Subcutaneous abdominal adipose tissue (tissue), 5 donors: ENCODE measurements around the gene CABP2.

Experiments
- H3K27ac ChIP-seq: one replicate; pipeline ENCODE4 v1.7.0; 2013; ENCODE audit warnings: low read depth, mild to moderate bottlenecking, inconsistent platforms, low read length, moderate library complexity
- H3K27me3 ChIP-seq, 5 donors: one replicate each; pipeline ENCODE4 v1.7.0; 2013; ENCODE audit warnings: low read length in 5 of 5, inconsistent platforms in 1 of 5; ENCODE audit not compliant: control insufficient read depth in 5 of 5, insufficient read depth in 4 of 5
- H3K36me3 ChIP-seq, 5 donors: one replicate each; pipeline ENCODE4 v1.7.0; 2013; ENCODE audit warnings: low read length in 5 of 5; ENCODE audit not compliant: control insufficient read depth in 5 of 5, insufficient read depth in 5 of 5
- H3K4me1 ChIP-seq, 5 donors: one replicate each; pipeline ENCODE4 v1.7.0; 2013; ENCODE audit warnings: low read length in 5 of 5, mild to moderate bottlenecking in 3 of 5, moderate library complexity in 1 of 5; ENCODE audit not compliant: control insufficient read depth in 5 of 5, insufficient read depth in 5 of 5
- H3K4me3 ChIP-seq, 5 donors: one replicate each; pipeline ENCODE4 v1.7.0; 2013; ENCODE audit warnings: low read length in 5 of 5, low read depth in 1 of 5
- H3K9ac ChIP-seq, 5 donors: one replicate each; pipeline ENCODE4 v1.7.0; 2013; ENCODE audit warnings: low read length in 5 of 5, mild to moderate bottlenecking in 4 of 5, moderate library complexity in 3 of 5
- H3K9me3 ChIP-seq, 5 donors: one replicate each; pipeline ENCODE4 v1.7.0; 2013; ENCODE audit warnings: low read length in 5 of 5; ENCODE audit not compliant: control insufficient read depth in 5 of 5
- donor health status: healthy.
- donor health status: healthy.
- donor health status: healthy.
- donor health status: healthy.
- donor health status: healthy.

The CABP2 gene

DNA sequence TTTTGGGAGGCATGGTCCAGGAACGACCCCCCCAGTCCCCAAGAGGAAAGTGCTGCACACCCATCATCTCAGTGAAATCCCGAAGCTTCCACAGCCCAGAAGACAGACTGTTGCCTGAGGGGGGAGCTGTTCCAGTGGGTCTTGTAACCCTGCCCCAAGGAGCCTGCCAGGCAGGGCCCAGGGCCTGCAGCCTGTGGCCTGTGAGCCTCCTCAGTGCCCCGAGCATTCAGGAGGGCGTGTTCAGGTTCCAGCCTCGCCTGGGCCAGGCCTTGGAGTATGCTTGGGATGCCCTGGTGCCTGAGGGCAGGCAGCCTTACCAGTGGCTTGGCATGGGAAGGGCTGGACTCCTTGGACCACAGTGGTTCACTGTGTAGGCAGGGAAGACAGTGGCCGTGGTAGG is 18.0 kb upstream of the CABP2 start:
- no peaks in the 10 kb centered on the region for H3K9me3 ChIP-seq
- H3K9ac ChIP-seq: no peak overlapping the region
- H3K36me3 ChIP-seq: no peaks in the 10 kb centered on the region
- peaks cover 0 to 13% (median 9%) of the 10 kb centered on the region in 5 donors for H3K4me1 ChIP-seq
- H3K27ac ChIP-seq: no peak overlapping the region
- no peaks in the 10 kb centered on the region for H3K27me3 ChIP-seq
- H3K4me3 ChIP-seq: no peak overlapping the region

DNA sequence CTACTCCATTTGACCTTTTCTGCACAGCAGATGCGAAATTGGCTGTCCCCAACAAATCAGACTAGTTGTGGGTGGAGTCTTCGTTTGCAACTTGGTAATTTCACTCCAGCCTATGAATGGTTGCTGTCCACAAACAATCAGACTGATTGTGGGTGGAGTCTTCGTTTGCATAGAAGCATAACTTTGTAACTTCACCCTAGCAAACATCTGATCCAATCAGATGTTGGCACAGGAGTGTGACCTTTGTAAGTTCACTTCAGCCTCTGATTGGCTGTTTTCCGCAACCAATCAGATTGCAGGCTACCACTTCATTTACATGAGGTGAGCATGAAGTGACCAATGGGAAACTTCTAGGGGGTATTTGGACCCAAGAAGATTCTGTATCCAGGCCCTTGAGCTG is 16.3 kb upstream of the CABP2 start:
- Histone ChIP-seq H3K27me3 (no peaks in the 10 kb centered on the region), H3K4me1 (peaks cover 0 to 3% (median under 1%) of the 10 kb centered on the region in 5 donors), H3K36me3 (no peaks in the 10 kb centered on the region), H3K4me3 (no peak overlapping the region), H3K9me3 (peaks cover 0 to 5% (median 3%) of the 10 kb centered on the region in 5 donors), H3K27ac (no peak overlapping the region), H3K9ac (no peak overlapping the region)

DNA sequence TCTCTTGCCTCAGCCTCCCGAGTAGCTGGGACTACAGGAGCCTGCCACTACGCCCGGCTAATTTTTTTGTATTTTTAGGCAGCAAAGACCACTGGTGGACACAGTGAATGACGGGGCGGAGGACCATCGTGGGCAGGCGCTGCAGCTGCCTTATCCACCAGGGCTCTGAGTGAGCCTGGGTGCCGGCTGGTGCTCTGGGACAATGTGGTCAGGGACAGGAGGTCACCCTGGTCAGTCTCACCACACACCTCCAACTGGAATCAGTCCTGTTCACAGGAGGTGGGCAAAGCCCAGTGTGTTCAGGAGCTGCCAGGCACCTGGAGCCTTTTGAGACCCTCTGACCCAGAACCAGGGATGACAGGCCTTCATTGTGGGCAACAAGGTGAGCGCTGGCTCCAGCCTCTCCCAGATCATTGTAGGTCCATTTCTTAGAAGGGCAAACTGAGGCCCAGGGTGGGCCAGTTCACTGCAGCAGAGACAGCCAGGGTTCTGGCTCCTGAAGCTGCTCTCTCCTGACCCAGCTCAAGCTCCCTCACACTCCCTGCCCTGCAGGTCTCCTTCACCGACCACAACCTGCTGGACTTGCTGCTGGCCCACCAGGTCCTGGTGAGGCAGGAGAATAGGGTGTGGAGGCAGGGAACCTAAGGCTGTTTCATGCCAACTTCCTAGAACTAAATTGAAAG is 15.7 kb upstream of the CABP2 start:
- Histone ChIP-seq H3K36me3 (no peaks in the 10 kb centered on the region), H3K27me3 (no peaks in the 10 kb centered on the region), H3K9ac (no peak overlapping the region), H3K9me3 (peaks cover under 1 to 9% (median 8%) of the 10 kb centered on the region in 5 donors), H3K4me1 (peaks cover 0 to 2% (median 0%) of the 10 kb centered on the region in 5 donors), H3K27ac (no peak overlapping the region), H3K4me3 (no peak overlapping the region)

GRCh38 chr11:67538306-67538705 is 15.1 kb upstream of the CABP2 start:
- Histone ChIP-seq H3K9ac (no peak overlapping the region), H3K4me3 (no peak overlapping the region), H3K27ac (no peak overlapping the region), H3K27me3 (no peaks in the 10 kb centered on the region), H3K4me1 (peaks cover 0 to 2% (median 0%) of the 10 kb centered on the region in 5 donors), H3K9me3 (peaks cover 3 to 16% (median 14%) of the 10 kb centered on the region in 5 donors), H3K36me3 (no peaks in the 10 kb centered on the region)

- Histone ChIP-seq H3K27ac (no peak overlapping the region), H3K4me1 (peaks cover 0 to 2% (median 0%) of the 10 kb centered on the region in 5 donors), H3K9me3 (peaks cover 3 to 25% (median 17%) of the 10 kb centered on the region in 5 donors), H3K27me3 (no peaks in the 10 kb centered on the region), H3K36me3 (no peaks in the 10 kb centered on the region), H3K9ac (no peak overlapping the region), H3K4me3 (no peak overlapping the region)
Observed at GRCh38 chr11:67535561-67535960, 12.3 kb upstream of the CABP2 start.

DNA sequence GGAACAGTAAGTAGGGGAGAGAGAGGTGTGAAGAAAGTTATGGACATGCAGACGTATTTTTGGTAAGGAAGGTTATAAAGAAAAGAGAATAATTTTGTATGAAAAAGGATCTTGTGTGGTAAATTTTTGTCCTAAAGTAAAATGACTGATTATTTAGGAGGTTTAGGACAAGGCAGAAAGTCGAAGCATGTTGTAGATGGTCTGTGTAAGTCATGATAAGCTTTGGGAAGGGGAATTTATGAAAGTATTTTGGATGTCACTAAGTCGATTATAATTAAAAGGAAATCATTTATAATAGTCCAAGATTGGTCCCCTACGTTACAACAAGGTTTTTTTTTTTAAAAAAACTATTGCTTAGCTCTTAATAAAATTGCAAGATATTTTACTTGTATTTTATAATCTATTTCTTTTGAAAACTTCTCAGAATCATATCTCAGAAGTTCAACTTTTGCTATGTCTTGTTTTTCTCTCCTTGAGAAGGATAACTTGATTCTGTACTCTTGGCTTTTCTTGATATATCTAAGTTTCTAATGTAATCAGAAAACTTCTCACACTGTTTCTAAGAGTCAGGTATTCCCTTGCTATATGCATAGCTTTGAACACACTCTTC is 10.9 kb upstream of the CABP2 start:
- H3K4me3 ChIP-seq: no peak overlapping the region
- H3K36me3 ChIP-seq: no peaks in the 10 kb centered on the region
- H3K9ac ChIP-seq: no peak overlapping the region
- H3K27ac ChIP-seq: no peak overlapping the region
- peaks cover 3 to 25% (median 17%) of the 10 kb centered on the region in 5 donors for H3K9me3 ChIP-seq
- H3K27me3 ChIP-seq: peaks cover 0 to 5% (median 0%) of the 10 kb centered on the region in 5 donors
- H3K4me1 ChIP-seq: peaks cover 0 to 2% (median 0%) of the 10 kb centered on the region in 5 donors

DNA sequence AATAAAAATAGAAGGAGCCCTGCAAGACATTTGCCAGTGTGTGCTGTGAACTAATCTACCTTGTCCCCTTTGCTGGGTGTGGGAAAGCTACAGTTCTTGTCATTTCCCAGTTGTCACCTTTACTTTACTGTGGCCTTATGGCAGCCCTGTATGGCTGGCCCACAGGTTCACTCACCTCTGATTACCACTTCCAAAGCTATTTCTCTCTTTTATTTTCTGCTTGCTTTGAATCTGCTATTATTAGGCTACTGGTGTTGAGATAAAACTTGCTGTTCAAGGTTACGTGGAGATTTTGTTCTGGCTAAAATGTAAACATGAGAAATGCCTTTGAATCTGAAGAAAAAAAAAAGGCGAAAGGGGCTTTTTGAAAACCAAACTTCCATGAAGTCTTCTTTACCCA is 9.6 kb upstream of the CABP2 start:
- Histone ChIP-seq H3K4me1 (no peaks in the 10 kb centered on the region), H3K36me3 (no peaks in the 10 kb centered on the region), H3K27ac (no peak overlapping the region), H3K4me3 (no peak overlapping the region), H3K9ac (no peak overlapping the region), H3K27me3 (peaks cover 0 to 5% (median 0%) of the 10 kb centered on the region in 5 donors), H3K9me3 (peaks cover 3 to 25% (median 17%) of the 10 kb centered on the region in 5 donors)

- no peak overlapping the region for H3K4me3 ChIP-seq
- no peak overlapping the region for H3K27ac ChIP-seq
- H3K36me3 ChIP-seq: no peaks in the 10 kb centered on the region
- H3K27me3 ChIP-seq: peaks cover 2 to 5% (median 3%) of the 10 kb centered on the region in 5 donors
- no peaks in the 10 kb centered on the region for H3K4me1 ChIP-seq
- H3K9me3 ChIP-seq: peaks cover 3 to 23% (median 17%) of the 10 kb centered on the region in 5 donors
- no peak overlapping the region for H3K9ac ChIP-seq
Observed at GRCh38 chr11:67530282-67530592, 7.0 kb upstream of the CABP2 start.

GRCh38 chr11:67528376-67528775 is 5.1 kb upstream of the CABP2 start:
- Histone ChIP-seq H3K4me3 (no peak overlapping the region), H3K4me1 (no peaks in the 10 kb centered on the region), H3K9me3 (peaks cover 0 to 10% (median 6%) of the 10 kb centered on the region in 5 donors), H3K27ac (no peak overlapping the region), H3K9ac (no peak overlapping the region), H3K27me3 (peaks cover 7 to 17% (median 12%) of the 10 kb centered on the region in 5 donors), H3K36me3 (no peaks in the 10 kb centered on the region)

- Histone ChIP-seq H3K9ac (no peak overlapping the region), H3K27me3 (peaks cover 7 to 17% (median 12%) of the 10 kb centered on the region in 5 donors), H3K4me1 (no peaks in the 10 kb centered on the region), H3K36me3 (no peaks in the 10 kb centered on the region), H3K9me3 (no peaks in the 10 kb centered on the region), H3K27ac (no peak overlapping the region), H3K4me3 (no peak overlapping the region)
Observed at GRCh38 chr11:67525275-67525976, 2.2 kb upstream of the CABP2 start.
